ENCODE measurements around the gene DACH1. TPM values are rescaled to one million over a fixed set of nuclear protein-coding genes. Genes with fewer than 3 reads are reported as not detected.

DACH1 gene
- total RNA-seq, 1 experiment from 2014 or later: 0.14 TPM

DNA sequence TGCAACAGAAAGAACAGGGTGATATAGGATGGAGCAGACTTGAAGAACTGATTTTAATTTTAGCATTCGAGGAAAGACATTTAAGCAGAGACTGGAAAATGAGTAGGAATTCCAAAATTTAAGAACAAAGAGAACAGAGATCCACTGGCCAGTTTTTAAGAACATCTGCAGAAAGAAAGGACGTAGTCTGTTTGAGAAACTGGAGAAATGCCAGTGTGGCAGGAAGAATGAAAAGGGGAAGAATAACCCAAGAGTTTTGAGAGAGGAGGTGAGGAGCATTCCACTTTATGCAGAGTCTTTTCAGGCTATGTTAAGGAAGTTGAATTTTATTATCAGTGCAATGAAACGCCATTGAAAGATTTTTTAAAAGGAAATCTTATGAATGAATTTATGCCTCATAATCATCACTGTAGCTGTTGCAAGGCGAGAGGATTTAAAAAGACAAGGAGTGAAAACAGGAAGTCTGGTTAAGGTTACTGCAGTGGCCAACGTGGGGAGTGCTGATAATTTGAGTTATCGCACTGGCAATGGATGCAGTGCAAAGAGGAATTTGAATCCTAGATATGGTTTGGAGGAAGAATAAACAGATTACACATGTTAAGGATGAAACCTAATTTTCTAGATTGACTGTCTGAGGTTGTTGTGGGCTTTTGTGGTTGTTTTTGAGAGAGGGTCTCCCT, 253.8 kb downstream of the DACH1 start:
- no peak for DNase-seq
- no peak overlapping the region for H3K4me3 Mint-ChIP-seq (ENCODE audit: low read depth, unreplicated experiment)
- peaks cover 3% of the 10 kb centered on the region for H3K9me3 Mint-ChIP-seq (ENCODE audit: low read depth, unreplicated experiment)
- H3K36me3 Mint-ChIP-seq (ENCODE audit: insufficient read depth, unreplicated experiment): no peaks in the 10 kb centered on the region
- intact Hi-C loops (cut with micrococcal nuclease; ENCODE audit: unreplicated experiment): no loop called here
- no TSS peak for BruUV-seq (replicated peaks)
- H3K27me3 Mint-ChIP-seq (ENCODE audit: unreplicated experiment): no peaks in the 10 kb centered on the region
- no peaks in the 10 kb centered on the region for H3K4me1 Mint-ChIP-seq (ENCODE audit: low read depth, unreplicated experiment)
- TF ChIP-seq, protein P1, sequence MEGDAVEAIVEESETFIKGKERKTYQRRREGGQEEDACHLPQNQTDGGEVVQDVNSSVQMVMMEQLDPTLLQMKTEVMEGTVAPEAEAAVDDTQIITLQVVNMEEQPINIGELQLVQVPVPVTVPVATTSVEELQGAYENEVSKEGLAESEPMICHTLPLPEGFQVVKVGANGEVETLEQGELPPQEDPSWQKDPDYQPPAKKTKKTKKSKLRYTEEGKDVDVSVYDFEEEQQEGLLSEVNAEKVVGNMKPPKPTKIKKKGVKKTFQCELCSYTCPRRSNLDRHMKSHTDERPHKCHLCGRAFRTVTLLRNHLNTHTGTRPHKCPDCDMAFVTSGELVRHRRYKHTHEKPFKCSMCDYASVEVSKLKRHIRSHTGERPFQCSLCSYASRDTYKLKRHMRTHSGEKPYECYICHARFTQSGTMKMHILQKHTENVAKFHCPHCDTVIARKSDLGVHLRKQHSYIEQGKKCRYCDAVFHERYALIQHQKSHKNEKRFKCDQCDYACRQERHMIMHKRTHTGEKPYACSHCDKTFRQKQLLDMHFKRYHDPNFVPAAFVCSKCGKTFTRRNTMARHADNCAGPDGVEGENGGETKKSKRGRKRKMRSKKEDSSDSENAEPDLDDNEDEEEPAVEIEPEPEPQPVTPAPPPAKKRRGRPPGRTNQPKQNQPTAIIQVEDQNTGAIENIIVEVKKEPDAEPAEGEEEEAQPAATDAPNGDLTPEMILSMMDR (IDR thresholded peaks at IDR 0.05; ENCODE audit: unreplicated experiment): no peak
- CTCF ChIA-PET: no interaction called here
- H3K27ac Mint-ChIP-seq (ENCODE audit: unreplicated experiment): no peak overlapping the region

DNA sequence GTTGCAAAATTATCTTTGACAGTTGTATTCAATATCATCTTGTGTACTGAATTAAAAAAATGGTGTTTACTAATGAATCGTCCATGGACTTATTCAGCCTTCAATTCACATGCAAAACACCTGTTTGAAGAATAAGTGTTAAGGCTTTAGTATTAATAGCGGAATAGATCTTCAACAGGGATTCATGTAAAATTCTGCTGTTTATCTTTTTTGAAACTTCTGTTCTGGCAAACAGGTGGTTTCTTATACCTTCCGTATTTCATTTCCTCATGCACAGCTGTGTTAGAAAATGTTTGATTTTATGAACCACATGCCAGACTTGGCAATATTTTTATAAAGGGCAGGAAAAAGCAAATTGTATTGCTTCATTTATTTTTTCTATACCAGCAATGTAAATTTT, 255.7 kb downstream of the DACH1 start:
- no TSS peak for BruUV-seq (replicated peaks)
- no peaks in the 10 kb centered on the region for H3K4me1 Mint-ChIP-seq (ENCODE audit: low read depth, unreplicated experiment)
- H3K36me3 Mint-ChIP-seq (ENCODE audit: insufficient read depth, unreplicated experiment): no peaks in the 10 kb centered on the region

DNA sequence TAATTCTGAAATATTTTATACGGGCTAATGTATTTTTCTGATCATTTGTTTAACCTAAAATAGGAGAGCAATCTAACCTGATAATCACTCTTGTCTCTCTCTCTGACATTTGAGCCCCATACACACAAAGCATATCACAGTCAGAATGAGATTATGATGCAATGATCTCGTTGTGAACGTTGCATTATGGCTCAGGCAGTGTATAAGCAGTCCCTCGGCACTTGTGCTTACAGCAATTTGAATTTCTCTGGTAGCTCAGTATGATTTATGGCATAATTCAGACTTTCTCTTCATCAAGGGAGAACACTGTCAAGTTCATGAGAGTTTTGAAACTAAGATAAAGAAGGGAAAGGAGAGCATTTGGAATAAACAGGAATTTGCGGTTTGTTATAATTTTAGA, 256.1 kb downstream of the DACH1 start:
- Mint-ChIP-seq H3K9me3 (ENCODE audit: low read depth, unreplicated experiment) (peaks cover 3% of the 10 kb centered on the region), H3K4me3 (ENCODE audit: low read depth, unreplicated experiment) (no peak overlapping the region), H3K4me1 (ENCODE audit: low read depth, unreplicated experiment) (no peaks in the 10 kb centered on the region), H3K36me3 (ENCODE audit: insufficient read depth, unreplicated experiment) (no peaks in the 10 kb centered on the region), H3K27ac (ENCODE audit: unreplicated experiment) (no peak overlapping the region), H3K27me3 (ENCODE audit: unreplicated experiment) (no peaks in the 10 kb centered on the region)
- no TSS peak for BruUV-seq (replicated peaks)
- TF ChIP-seq, protein P1 (IDR thresholded peaks at IDR 0.05; ENCODE audit: unreplicated experiment): no peak
- DNase-seq: no peak
- CTCF ChIA-PET: no interaction called here
- intact Hi-C loops (cut with micrococcal nuclease; ENCODE audit: unreplicated experiment): no loop called here

More for the DNA sequence above, 255.7 kb downstream of the DACH1 start:
- intact Hi-C loops (cut with micrococcal nuclease; ENCODE audit: unreplicated experiment): no loop called here
- no peak for DNase-seq
- TF ChIP-seq, protein P1 (IDR thresholded peaks at IDR 0.05; ENCODE audit: unreplicated experiment): no peak
- no peak overlapping the region for H3K4me3 Mint-ChIP-seq (ENCODE audit: low read depth, unreplicated experiment)
- no peaks in the 10 kb centered on the region for H3K27me3 Mint-ChIP-seq (ENCODE audit: unreplicated experiment)
- H3K27ac Mint-ChIP-seq (ENCODE audit: unreplicated experiment): no peak overlapping the region
- CTCF ChIA-PET: no interaction called here
- peaks cover 3% of the 10 kb centered on the region for H3K9me3 Mint-ChIP-seq (ENCODE audit: low read depth, unreplicated experiment)

DNA sequence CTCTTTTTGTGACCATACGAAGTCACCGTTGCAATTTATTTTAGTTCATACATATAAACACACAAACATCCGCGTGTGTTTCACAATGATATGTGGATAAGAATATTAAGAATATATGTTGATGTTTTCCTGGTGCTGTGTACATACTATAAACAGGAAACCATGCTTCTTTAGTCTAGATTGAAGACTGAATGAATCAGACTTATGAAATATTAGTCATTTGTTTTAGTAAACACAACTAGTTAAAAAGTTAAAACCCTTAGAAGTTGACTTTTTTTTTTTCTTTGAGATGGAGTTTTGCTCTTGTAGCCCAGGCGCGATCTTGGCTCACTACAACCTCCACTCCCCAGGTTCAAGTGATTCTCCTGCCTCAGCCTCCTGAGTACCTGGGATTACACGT, 257.7 kb downstream of the DACH1 start:
- TF ChIP-seq, protein P1 (IDR thresholded peaks at IDR 0.05; ENCODE audit: unreplicated experiment): no peak
- DNase-seq: no peak
- H3K27ac Mint-ChIP-seq (ENCODE audit: unreplicated experiment): no peak overlapping the region
- CTCF ChIA-PET: no interaction called here
- H3K4me3 Mint-ChIP-seq (ENCODE audit: low read depth, unreplicated experiment): no peak overlapping the region
- H3K27me3 Mint-ChIP-seq (ENCODE audit: unreplicated experiment): no peaks in the 10 kb centered on the region
- no peaks in the 10 kb centered on the region for H3K4me1 Mint-ChIP-seq (ENCODE audit: low read depth, unreplicated experiment)
- H3K36me3 Mint-ChIP-seq (ENCODE audit: insufficient read depth, unreplicated experiment): no peaks in the 10 kb centered on the region
- no TSS peak for BruUV-seq (replicated peaks)
- intact Hi-C loops (cut with micrococcal nuclease; ENCODE audit: unreplicated experiment): no loop called here
- peaks cover 3% of the 10 kb centered on the region for H3K9me3 Mint-ChIP-seq (ENCODE audit: low read depth, unreplicated experiment)

All from Calu3 (cell line).